ENCODE measurements around the gene RGS7.

- TF ChIP-seq RAD21 (IDR thresholded peaks at IDR 0.05 in 1 of 2, conservative IDR thresholded peaks at IDR 0.05 in 1 of 2; ENCODE audit: low read depth in 2 of 2, low read length in 2 of 2) (no peak), NRF1 (IDR thresholded peaks at IDR 0.05; ENCODE audit: low read depth, low read length) (no peak), TAF1 (IDR thresholded peaks at IDR 0.05; ENCODE audit: low read depth, low read length) (no peak), CTCF (IDR thresholded peaks at IDR 0.05; ENCODE audit: control extremely low read depth in 1 of 3, insufficient read depth in 1 of 3, low read depth in 1 of 3, low read length in 3 of 3) (no peak)
Observed at GRCh38 chr1:241387216-241387615, 30.2 kb upstream of the RGS7 start.
